Measurements from ENCODE around the gene CCDC184.
"Not testable (repeated sequence)": the region's sequence is repeated elsewhere in the genome, so short reads cannot be mapped to it uniquely, and the experiment has no call there.

The CCDC184 gene

DNA sequence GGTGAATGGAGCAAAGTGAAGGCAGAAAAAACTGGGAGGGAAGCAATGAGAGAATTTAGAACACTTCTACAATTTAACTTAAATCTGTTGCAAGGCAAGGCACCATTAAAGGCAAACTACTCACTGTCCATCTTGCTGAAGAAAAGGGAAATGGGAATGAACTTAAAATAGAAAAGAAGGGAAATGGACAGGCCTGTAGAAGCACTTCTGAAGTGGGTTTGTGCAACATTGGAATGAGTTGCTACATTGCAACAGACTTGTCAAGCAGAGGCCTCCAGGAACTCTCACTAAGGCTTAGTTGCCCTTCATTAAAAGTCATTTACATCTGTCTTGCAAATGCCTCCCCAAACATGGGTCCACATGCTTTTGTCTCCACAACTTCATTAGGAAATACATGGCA, 33.3 kb downstream of the CCDC184 start:
- DNase-seq, result no peak

DNA sequence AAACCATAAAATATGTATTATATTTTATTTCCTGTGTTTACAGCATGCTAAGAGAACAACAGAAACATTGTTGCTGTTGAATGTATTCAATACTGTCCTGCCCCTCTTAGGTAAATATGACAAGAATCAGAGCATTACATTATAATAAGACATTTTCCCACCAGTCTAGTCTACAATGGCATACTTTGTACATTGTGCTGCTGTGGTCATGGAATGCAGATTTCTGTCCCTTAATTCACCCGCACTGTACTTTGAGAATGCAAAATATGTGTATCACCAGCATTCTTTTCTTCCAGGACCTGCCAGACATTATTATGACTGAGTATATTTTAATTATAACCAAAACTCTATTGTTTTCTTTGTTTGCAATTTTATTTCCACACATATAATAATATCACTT, 36.2 kb downstream of the CCDC184 start:
- no peak for DNase-seq

DNA sequence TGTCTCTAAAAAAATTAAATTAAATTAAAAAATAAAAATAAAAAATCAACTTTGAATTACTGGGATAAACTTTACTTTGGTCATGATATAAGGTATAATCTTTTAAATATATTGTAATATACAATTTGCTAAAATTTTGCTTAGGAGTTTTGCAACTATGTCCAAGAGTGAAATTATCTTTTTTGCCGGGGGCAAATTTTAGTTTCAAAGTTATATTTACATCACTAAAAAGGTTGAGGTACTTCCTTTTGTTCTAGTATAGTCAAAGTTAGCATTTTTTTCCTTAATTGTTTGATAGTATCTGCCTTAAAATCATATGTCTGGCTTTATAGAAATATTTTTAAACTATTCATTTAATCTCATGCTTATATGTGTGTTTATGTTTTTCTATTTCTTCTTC, 37.3 kb downstream of the CCDC184 start:
- DNase-seq, result no peak

DNA sequence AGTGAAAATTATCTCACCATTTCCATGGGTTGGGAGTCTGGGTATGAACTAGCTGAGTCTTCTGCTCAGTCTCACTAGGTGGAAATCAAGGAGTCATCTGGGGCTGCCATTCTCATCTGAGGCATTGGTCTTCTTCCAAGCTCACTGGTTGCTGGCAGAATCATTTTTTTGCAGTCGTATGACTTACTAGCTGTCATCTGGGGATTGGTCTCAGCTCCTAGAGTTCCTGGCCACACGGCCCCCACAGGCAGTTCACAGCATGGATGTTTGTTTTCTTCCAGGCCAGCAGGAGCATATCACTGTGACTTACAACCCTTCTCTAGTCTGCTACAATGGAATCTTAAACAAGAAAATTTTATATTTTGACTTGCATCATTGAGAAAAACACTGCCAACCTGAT, 38.2 kb downstream of the CCDC184 start:
- no peak for DNase-seq

DNA sequence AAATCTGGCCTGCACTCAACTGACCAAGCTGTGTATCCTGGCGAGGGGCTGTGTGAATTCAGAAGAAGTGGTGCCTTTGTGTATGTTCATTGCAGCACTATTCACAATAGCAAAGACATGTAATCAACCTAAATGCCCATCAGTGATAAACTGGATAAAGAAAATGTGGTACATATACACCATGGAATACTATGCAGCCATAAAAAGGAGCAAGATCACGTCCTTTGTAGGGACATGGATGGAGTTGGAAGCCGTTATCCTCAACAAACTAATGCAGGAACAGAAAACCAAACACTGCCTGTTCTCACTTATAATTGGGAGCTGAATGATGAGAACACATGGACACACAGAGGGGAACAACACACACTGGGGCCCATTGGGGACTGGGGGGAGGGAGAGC, 41.1 kb downstream of the CCDC184 start:
- DNase-seq, result not testable (repeated sequence)

DNA sequence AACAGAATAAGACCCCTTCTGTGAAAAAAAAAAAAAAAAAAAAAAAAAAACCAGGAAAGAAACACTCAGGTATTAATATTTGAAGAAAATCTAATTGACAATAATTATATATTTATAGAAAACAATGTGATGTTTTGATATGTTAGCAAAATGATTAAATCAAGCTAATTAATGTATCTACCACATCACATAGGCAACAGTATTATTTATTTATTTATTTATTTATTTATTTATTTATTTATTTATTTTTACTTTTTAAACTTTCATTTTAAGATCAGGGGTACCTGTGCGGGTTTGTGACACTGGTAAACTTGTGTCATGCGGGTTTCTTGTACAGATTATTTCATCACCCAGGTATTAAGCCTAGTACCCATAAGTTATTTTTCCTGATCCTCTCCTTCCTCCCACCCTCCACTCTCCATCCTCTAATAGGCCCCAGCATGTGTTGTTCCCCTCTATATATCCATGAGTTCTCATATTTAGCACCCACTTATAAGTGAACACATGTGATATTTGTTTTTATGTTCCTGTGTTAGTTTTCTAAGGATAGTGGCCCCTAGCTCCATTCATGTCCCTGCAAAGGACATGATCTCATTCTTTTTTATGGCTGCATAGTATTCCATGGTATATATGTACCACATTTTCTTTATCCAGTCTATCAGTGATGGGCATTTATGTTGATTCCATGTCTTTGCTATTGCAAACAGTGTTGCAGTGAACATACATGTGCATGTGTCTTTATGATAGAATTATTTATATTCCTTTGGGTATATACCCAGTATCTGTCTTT, 47.9 kb downstream of the CCDC184 start:
- not testable (repeated sequence) for DNase-seq
